Astrocyte (in vitro differentiated cells and primary cell): Measurements from ENCODE around the gene FBN3. TPM values are rescaled to one million over a fixed set of nuclear protein-coding genes. Genes with fewer than 3 reads are reported as not detected.
"Not testable (repeated sequence)": the region's sequence is repeated elsewhere in the genome, so short reads cannot be mapped to it uniquely, and the experiment has no call there.

Experiments
- DNase-seq: peaks from one replicate; pipeline ENCODE4 v3.0.0-alpha.2; 2010; ENCODE audit warnings: low read depth
- FAIRE-seq: peaks from 2 replicates; lab custom pipeline; 2011; peaks lifted over from hg19 to GRCh38; lab: Jason Lieb, UNC
- H2AFZ ChIP-seq: 2 replicates; pipeline ENCODE4 v1.6.0; 2012; ENCODE audit warnings: low read depth, low read length, inconsistent platforms
- H3K27ac ChIP-seq: 2 replicates; pipeline ENCODE4 v1.5.1; 2011; ENCODE audit warnings: low read depth, low read length, inconsistent platforms
- H3K27me3 ChIP-seq: 2 replicates; pipeline ENCODE4 v1.6.0; 2011; ENCODE audit warnings: low read length, inconsistent platforms; ENCODE audit not compliant: insufficient read depth
- H3K36me3 ChIP-seq: 2 replicates; pipeline ENCODE4 v1.5.1; 2011; ENCODE audit warnings: low read length, inconsistent platforms; ENCODE audit not compliant: insufficient read depth
- H3K4me1 ChIP-seq: 2 replicates; pipeline ENCODE4 v1.5.1; 2011; ENCODE audit warnings: low read length, inconsistent platforms; ENCODE audit not compliant: insufficient read depth
- H3K4me2 ChIP-seq: 2 replicates; pipeline ENCODE4 v1.6.0; 2012; ENCODE audit warnings: low read length, inconsistent platforms
- H3K4me3 ChIP-seq: 2 replicates; pipeline ENCODE4 v1.5.1; 2011; ENCODE audit warnings: low read depth, mild to moderate bottlenecking, low read length, inconsistent platforms; ENCODE audit not compliant: insufficient read depth
- H3K79me2 ChIP-seq: 2 replicates; pipeline ENCODE4 v1.6.0; 2012; ENCODE audit warnings: mild to moderate bottlenecking, low read length, inconsistent platforms; ENCODE audit not compliant: insufficient read depth
- H3K9ac ChIP-seq: 2 replicates; pipeline ENCODE4 v1.6.0; 2012; ENCODE audit warnings: mild to moderate bottlenecking, low read length, inconsistent platforms
- H3K9me3 ChIP-seq: 2 replicates; pipeline ENCODE4 v1.5.1; 2012; ENCODE audit warnings: low read depth, mild to moderate bottlenecking, low read length, inconsistent platforms; ENCODE audit not compliant: insufficient read depth
- H4K20me1 ChIP-seq: 2 replicates; pipeline ENCODE4 v1.6.0; 2012; ENCODE audit warnings: low read length, inconsistent platforms; ENCODE audit not compliant: insufficient read depth
- H3K27ac Mint-ChIP-seq: one replicate; pipeline ENCODE4 v1.8.0; 2021; ENCODE audit warnings: mild to moderate bottlenecking, mixed read lengths; ENCODE audit not compliant: unreplicated experiment
- H3K27me3 Mint-ChIP-seq: one replicate; pipeline ENCODE4 v1.8.0; 2021; ENCODE audit warnings: low read depth, mixed read lengths; ENCODE audit not compliant: unreplicated experiment
- H3K36me3 Mint-ChIP-seq: one replicate; pipeline ENCODE4 v1.8.0; 2021; ENCODE audit warnings: low read depth, mixed read lengths; ENCODE audit not compliant: unreplicated experiment
- H3K4me1 Mint-ChIP-seq: one replicate; pipeline ENCODE4 v1.8.0; 2021; ENCODE audit warnings: low read depth, mixed read lengths; ENCODE audit not compliant: unreplicated experiment
- H3K4me3 Mint-ChIP-seq: one replicate; pipeline ENCODE4 v1.8.0; 2021; ENCODE audit warnings: mild to moderate bottlenecking, moderate library complexity, mixed read lengths; ENCODE audit not compliant: unreplicated experiment
- H3K9me3 Mint-ChIP-seq: one replicate; pipeline ENCODE4 v1.8.0; 2021; ENCODE audit warnings: mild to moderate bottlenecking, mixed read lengths; ENCODE audit not compliant: unreplicated experiment
- CTCF ChIP-seq: IDR thresholded peaks from 2 replicates; pipeline ENCODE4 v1.5.1; 2011; ENCODE audit warnings: low read depth, mild to moderate bottlenecking, inconsistent platforms, low read length, moderate library complexity; ENCODE audit not compliant: insufficient read depth
- EZH2 ChIP-seq: IDR thresholded peaks from 2 replicates; pipeline ENCODE4 v1.6.1; 2012; ENCODE audit warnings: mild to moderate bottlenecking, low read length, inconsistent platforms; ENCODE audit not compliant: insufficient read depth
- total RNA-seq: library from RNA; stranded (reverse); gene quantifications from 2 replicates; pipeline ENCODE4 v1.2.1, GENCODE V29; 2021

Gene FBN3
- total RNA-seq, 1 donor from 2014 or later, result 1.00 TPM

GRCh38 chr19:8105471-8105870, 43.9 kb downstream of the FBN3 start:
- no peak for TF ChIP-seq EZH2
- no peak for TF ChIP-seq CTCF
- no peak overlapping the region for H3K4me3 Mint-ChIP-seq
- Histone ChIP-seq H3K27ac (no peak overlapping the region), H3K4me3 (no peak overlapping the region), H2AFZ (no peak overlapping the region), H3K27me3 (no peaks in the 10 kb centered on the region), H3K4me1 (no peaks in the 10 kb centered on the region), H3K9ac (no peak overlapping the region), H3K79me2 (no peaks in the 10 kb centered on the region), H4K20me1 (no peaks in the 10 kb centered on the region), H3K9me3 (no peaks in the 10 kb centered on the region), H3K36me3 (no peaks in the 10 kb centered on the region), H3K4me2 (no peak overlapping the region)
- no peaks in the 10 kb centered on the region for H3K4me1 Mint-ChIP-seq
- H3K36me3 Mint-ChIP-seq, result peaks cover 2% of the 10 kb centered on the region
- peaks cover 13% of the 10 kb centered on the region for H3K27me3 Mint-ChIP-seq
- peak overlapping the region; percentile 63 for H3K27ac Mint-ChIP-seq
- DNase-seq (no peak), FAIRE-seq (no peak)
- peaks cover 4% of the 10 kb centered on the region for H3K9me3 Mint-ChIP-seq

GRCh38 chr19:8101910-8102309, 47.5 kb downstream of the FBN3 start:
- not testable (repeated sequence) for H3K79me2 ChIP-seq, H3K4me2 ChIP-seq, FAIRE-seq, DNase-seq, H3K4me3 ChIP-seq, H3K9ac ChIP-seq, H3K4me1 ChIP-seq, H3K27ac ChIP-seq, H3K27me3 ChIP-seq, H3K27me3 Mint-ChIP-seq, H3K4me1 Mint-ChIP-seq, H3K36me3 ChIP-seq, H3K4me3 Mint-ChIP-seq, H3K36me3 Mint-ChIP-seq, H3K9me3 ChIP-seq, H3K27ac Mint-ChIP-seq, H2AFZ ChIP-seq, H4K20me1 ChIP-seq, H3K9me3 Mint-ChIP-seq

GRCh38 chr19:8101311-8101710, 48.1 kb downstream of the FBN3 start:
- Mint-ChIP-seq H3K4me1 (no peaks in the 10 kb centered on the region), H3K27ac (no peak overlapping the region), H3K27me3 (peaks cover 9% of the 10 kb centered on the region), H3K36me3 (peaks cover 4% of the 10 kb centered on the region), H3K9me3 (peaks cover 12% of the 10 kb centered on the region), H3K4me3 (no peak overlapping the region)
- H3K4me2 ChIP-seq, result no peak overlapping the region
- no peaks in the 10 kb centered on the region for H4K20me1 ChIP-seq
- no peak overlapping the region for H3K9ac ChIP-seq
- H3K27ac ChIP-seq, result no peak overlapping the region
- H3K36me3 ChIP-seq, result no peaks in the 10 kb centered on the region
- no peak overlapping the region for H2AFZ ChIP-seq
- H3K9me3 ChIP-seq, result peaks cover 1% of the 10 kb centered on the region
- H3K27me3 ChIP-seq, result no peaks in the 10 kb centered on the region
- no peaks in the 10 kb centered on the region for H3K4me1 ChIP-seq
- FAIRE-seq (no peak), DNase-seq (no peak)
- H3K79me2 ChIP-seq, result no peaks in the 10 kb centered on the region
- H3K4me3 ChIP-seq, result no peak overlapping the region
- TF ChIP-seq CTCF (no peak), EZH2 (no peak)
